Neuronal stem cell (in vitro differentiated cells): ENCODE measurements around the gene SMIM24.

Experiments
- DNase-seq: peaks from one replicate; pipeline ENCODE4 v3.0.0-alpha.2; 2013; ENCODE audit warnings: low spot score
- H2AFZ ChIP-seq: one replicate; pipeline ENCODE4 v1.6.1; 2013; ENCODE audit warnings: mild to moderate bottlenecking, low read length, inconsistent platforms
- H2AK5ac ChIP-seq: 2 replicates; pipeline ENCODE4 v1.6.1; 2013; ENCODE audit warnings: low read depth, mild to moderate bottlenecking, inconsistent platforms, low read length, moderate library complexity, mixed read lengths
- H2BK120ac ChIP-seq: 2 replicates; pipeline ENCODE4 v1.6.1; 2013; ENCODE audit warnings: low read depth, mild to moderate bottlenecking, inconsistent platforms, low read length, moderate library complexity, mixed read lengths
- H2BK12ac ChIP-seq: one replicate; pipeline ENCODE4 v1.6.1; 2013; ENCODE audit warnings: low read length, inconsistent platforms
- H2BK15ac ChIP-seq: 2 replicates; pipeline ENCODE4 v1.6.1; 2013; ENCODE audit warnings: mild to moderate bottlenecking, low read length, inconsistent platforms, mixed read lengths
- H2BK5ac ChIP-seq: one replicate; pipeline ENCODE4 v1.6.1; 2013; ENCODE audit warnings: inconsistent platforms, mild to moderate bottlenecking, low read length, moderate library complexity
- H3K14ac ChIP-seq: one replicate; pipeline ENCODE4 v1.6.1; 2013; ENCODE audit warnings: low read length, inconsistent platforms
- H3K18ac ChIP-seq: 2 replicates; pipeline ENCODE4 v1.6.1; 2013; ENCODE audit warnings: low read length, inconsistent platforms
- H3K23ac ChIP-seq: 2 replicates; pipeline ENCODE4 v1.6.1; 2013; ENCODE audit warnings: low read depth, mild to moderate bottlenecking, mixed read lengths, low read length, inconsistent platforms; ENCODE audit not compliant: poor library complexity
- H3K27ac ChIP-seq: replicated peaks from 3 replicates; pipeline ENCODE4 v1.5.1; 2013; ENCODE audit warnings: low read length, inconsistent platforms
- H3K27me3 ChIP-seq, 3 experiments: 2 replicates each; pipeline ENCODE4 v1.6.1; 2013; ENCODE audit warnings: low read length in 3 of 3, mild to moderate bottlenecking in 2 of 3, inconsistent platforms in 1 of 3, low read depth in 1 of 3, mixed read lengths in 1 of 3, moderate library complexity in 1 of 3; ENCODE audit not compliant: control insufficient read depth in 3 of 3, insufficient read depth in 3 of 3
- H3K36me3 ChIP-seq, 2 donors: replicated peaks in 1 of 2; 2 replicates each; pipeline ENCODE4 v1.6.1; 2013; ENCODE audit warnings: low read length in 2 of 2; ENCODE audit not compliant: control insufficient read depth in 2 of 2, insufficient read depth in 2 of 2
- H3K4ac ChIP-seq: 2 replicates; pipeline ENCODE4 v1.6.1; 2013; ENCODE audit warnings: inconsistent platforms, mild to moderate bottlenecking, low read length, moderate library complexity
- H3K4me1 ChIP-seq, 2 donors: 1 replicate in 1 of 2; 2 replicates in 1 of 2; pipeline ENCODE4 v1.6.1; 2013; ENCODE audit warnings: low read length in 2 of 2, low read depth in 1 of 2; ENCODE audit not compliant: control insufficient read depth in 2 of 2, insufficient read depth in 1 of 2
- H3K4me2 ChIP-seq: one replicate; pipeline ENCODE4 v1.6.1; 2013; ENCODE audit warnings: mild to moderate bottlenecking, low read length, inconsistent platforms; ENCODE audit not compliant: insufficient read depth, poor library complexity, severe bottlenecking
- H3K4me3 ChIP-seq, 2 donors: 2 replicates each; pipeline ENCODE4 v1.5.1; 2013; ENCODE audit warnings: low read length in 2 of 2, mild to moderate bottlenecking in 2 of 2, inconsistent platforms in 1 of 2, moderate library complexity in 1 of 2
- H3K79me1 ChIP-seq: one replicate; pipeline ENCODE4 v1.6.1; 2013; ENCODE audit warnings: low read depth, mild to moderate bottlenecking, inconsistent platforms, low read length, moderate library complexity
- H3K9ac ChIP-seq: one replicate; pipeline ENCODE4 v1.6.1; 2013; ENCODE audit warnings: mild to moderate bottlenecking, low read depth, low read length, inconsistent platforms; ENCODE audit not compliant: poor library complexity
- H3K9me3 ChIP-seq, 2 donors: replicated peaks in 1 of 2; 2 replicates each; pipeline versions ENCODE3 to v1.6.1; 2013; ENCODE audit warnings: low read length in 2 of 2, mild to moderate bottlenecking in 2 of 2, inconsistent platforms in 1 of 2, low read depth in 1 of 2, mixed read lengths in 1 of 2, moderate library complexity in 1 of 2; ENCODE audit not compliant: control insufficient read depth in 2 of 2, insufficient read depth in 1 of 2
- H4K8ac ChIP-seq: one replicate; pipeline ENCODE4 v1.6.1; 2013; ENCODE audit warnings: low read depth, mild to moderate bottlenecking, inconsistent platforms, low read length, moderate library complexity
- H4K91ac ChIP-seq: one replicate; pipeline ENCODE4 v1.6.1; 2013; ENCODE audit warnings: low read length, low read depth, mild to moderate bottlenecking, inconsistent platforms; ENCODE audit not compliant: poor library complexity
- WGBS, 2 donors: extraction: QIAGEN DNeasy Blood & Tissue Kit; methylation state at CpG; one replicate each; pipeline ENCODE4 v1.1.7; 2013; ENCODE audit warnings: missing lambda C conversion rate in 2 of 2, mixed read lengths in 1 of 2; ENCODE audit not compliant: insufficient read length in 2 of 2, insufficient replicate concordance in 1 of 2; ENCODE audit errors: extremely low coverage in 2 of 2; 5-methylcytosine and 5-hydroxymethylcytosine counted together

SMIM24 gene

DNA sequence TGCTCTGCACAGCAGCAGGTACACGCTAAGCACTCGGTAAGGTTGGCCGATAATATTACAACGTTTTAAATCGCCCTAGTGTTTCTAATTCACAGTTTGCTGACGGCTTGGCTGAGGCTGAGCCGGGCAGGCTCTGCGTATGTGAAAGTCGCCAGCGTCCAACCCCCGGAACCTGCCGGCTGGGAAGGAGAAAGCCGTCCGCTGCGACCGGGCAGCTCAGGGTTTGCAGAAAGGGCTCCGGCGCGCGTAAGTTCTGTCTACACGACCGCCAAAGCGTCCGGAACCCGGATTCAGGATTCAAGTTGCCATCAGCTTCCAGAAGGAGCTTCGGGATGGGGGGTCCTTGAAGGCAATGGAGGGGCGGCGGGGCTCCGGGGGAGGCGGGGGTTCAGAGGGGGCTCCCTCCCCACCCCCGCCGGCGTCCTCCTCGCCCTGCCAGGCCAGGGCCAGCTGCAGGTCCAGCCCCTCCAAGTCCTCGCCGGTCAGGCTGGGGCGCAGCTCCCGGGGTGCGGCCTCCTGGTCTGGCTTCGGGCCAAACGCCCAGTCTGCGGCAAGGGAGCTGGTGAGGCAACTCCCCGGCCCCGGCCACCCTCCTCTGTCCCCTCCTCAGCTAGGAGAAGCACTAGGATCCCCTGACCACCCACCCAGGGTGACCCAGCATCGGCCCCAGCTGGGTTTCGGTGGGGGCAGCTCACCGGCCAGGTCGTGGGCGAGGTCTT is 2.3 kb upstream of the SMIM24 start:
- no peak overlapping the region for H2AFZ ChIP-seq
- H3K14ac ChIP-seq = no peak overlapping the region
- peaks cover 2 to 6% of the 10 kb centered on the region in 2 donors for H3K4me1 ChIP-seq
- H3K79me1 ChIP-seq = no peaks in the 10 kb centered on the region
- H3K23ac ChIP-seq = peak overlapping the region; percentile 55
- no peak overlapping the region for H3K4ac ChIP-seq
- no peak overlapping the region for H2BK120ac ChIP-seq
- H3K9ac ChIP-seq = peak overlapping the region; percentile 21
- H2BK5ac ChIP-seq = no peak overlapping the region
- DNase-seq = no peak
- H3K36me3 ChIP-seq = no peaks in the 10 kb centered on the region
- WGBS, 2 donors = no CpG with 5 or more reads among the region's 49 CpGs
- peak overlapping the region; percentile 48 for H3K18ac ChIP-seq
- H4K91ac ChIP-seq = no peak overlapping the region
- H3K27ac ChIP-seq = no peak overlapping the region
- no peak overlapping the region for H3K4me3 ChIP-seq
- no peaks in the 10 kb centered on the region for H3K9me3 ChIP-seq
- peak overlapping the region; percentile 86 for H2AK5ac ChIP-seq
- no peak overlapping the region for H2BK12ac ChIP-seq
- H3K4me2 ChIP-seq = no peak overlapping the region
- H2BK15ac ChIP-seq = no peak overlapping the region
- peaks cover 0 to 30% (median 2%) of the 10 kb centered on the region in 3 experiments for H3K27me3 ChIP-seq
- H4K8ac ChIP-seq = peak overlapping the region; percentile 43

DNA sequence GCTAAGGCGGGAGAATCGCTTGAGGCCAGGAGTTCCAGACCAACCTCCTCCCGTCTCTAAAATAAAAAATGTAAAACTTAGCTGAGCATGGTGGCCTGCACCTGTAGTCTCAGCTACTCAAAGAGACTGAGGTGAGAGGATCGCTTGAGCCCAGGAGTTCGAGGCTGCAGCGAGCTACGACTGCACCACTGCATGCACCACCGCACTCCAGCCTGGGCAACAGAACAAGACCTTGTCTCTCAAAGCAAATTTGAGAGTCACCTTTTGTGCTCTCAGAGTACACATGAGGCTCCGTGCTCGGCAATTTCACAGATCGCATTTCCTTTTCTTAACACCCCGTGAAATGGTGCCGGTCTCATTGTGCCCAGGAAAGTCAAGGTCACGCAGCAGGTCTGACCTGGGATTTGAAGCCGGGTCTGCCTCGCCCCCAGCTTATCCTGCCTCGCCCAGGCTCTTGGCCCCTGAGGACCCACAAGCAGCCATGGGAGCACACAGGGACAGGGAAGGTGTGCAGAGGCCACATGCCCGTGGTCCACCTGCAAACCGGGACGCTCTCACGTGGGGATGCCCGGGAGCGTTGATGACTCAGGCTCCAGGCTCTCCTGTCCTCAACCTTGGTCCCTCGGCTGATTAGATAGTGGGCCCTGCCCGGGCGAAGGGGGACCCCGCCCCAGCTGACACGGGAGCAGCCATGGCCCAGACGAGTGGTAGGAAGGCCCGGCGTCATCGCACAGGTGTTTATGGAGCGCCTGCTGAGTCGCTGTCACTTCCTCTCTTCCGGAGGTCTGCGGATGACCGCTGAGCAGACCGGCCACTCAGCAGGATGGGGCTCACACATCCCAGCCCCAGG is 1.1 kb upstream of the SMIM24 start:
- Histone ChIP-seq H2BK120ac (no peak overlapping the region), H3K4me2 (no peak overlapping the region), H3K14ac (no peak overlapping the region), H2BK5ac (no peak overlapping the region), H3K79me1 (no peaks in the 10 kb centered on the region), H2BK15ac (no peak overlapping the region), H3K23ac (no peak overlapping the region), H2AFZ (no peak overlapping the region), H2BK12ac (no peak overlapping the region), H2AK5ac (peak overlapping the region; percentile 56), H3K4me3 (no peak overlapping the region), H3K9ac (no peak overlapping the region), H3K27ac (no peak overlapping the region), H3K18ac (peak overlapping the region; percentile 21), H3K27me3 (peaks cover 0 to 30% (median 2%) of the 10 kb centered on the region in 3 experiments), H3K4ac (no peak overlapping the region), H3K9me3 (no peaks in the 10 kb centered on the region), H3K36me3 (no peaks in the 10 kb centered on the region), H4K8ac (no peak overlapping the region), H3K4me1 (peaks cover 2 to 6% of the 10 kb centered on the region in 2 donors), H4K91ac (no peak overlapping the region)
- DNase-seq = no peak
- no CpG with 5 or more reads among the region's 38 CpGs for WGBS, 2 donors

DNA sequence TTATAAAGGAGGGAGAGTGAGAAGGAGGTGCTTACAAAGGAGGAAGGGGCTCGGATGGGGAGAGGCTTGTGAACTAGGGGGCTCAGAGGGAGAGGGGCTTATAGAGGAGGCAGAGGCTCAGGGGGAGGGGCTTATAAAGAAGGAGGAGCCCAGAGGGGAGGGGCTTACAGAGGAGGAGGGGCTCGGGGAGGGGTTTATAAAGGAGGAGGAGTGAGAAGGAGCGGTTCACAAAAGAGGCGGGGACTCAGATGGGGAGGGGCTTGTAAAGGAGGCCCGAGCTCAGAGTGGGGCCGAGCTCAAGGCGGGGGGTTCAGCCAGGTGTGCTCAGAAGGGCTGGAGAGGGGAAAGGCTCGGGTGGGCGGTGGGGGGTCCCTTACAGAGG is 500 bp downstream of the SMIM24 start:
- Histone ChIP-seq H2BK12ac (no peak overlapping the region), H3K18ac (no peak overlapping the region), H3K9me3 (no peaks in the 10 kb centered on the region), H3K79me1 (no peaks in the 10 kb centered on the region), H3K14ac (no peak overlapping the region), H2AFZ (no peak overlapping the region), H3K4me3 (no peak overlapping the region), H4K91ac (no peak overlapping the region), H3K4ac (no peak overlapping the region), H3K4me2 (no peak overlapping the region), H3K9ac (no peak overlapping the region), H3K23ac (no peak overlapping the region), H2BK5ac (no peak overlapping the region), H3K27ac (no peak overlapping the region), H2BK120ac (no peak overlapping the region), H2AK5ac (no peak overlapping the region), H3K27me3 (peaks cover 0 to 35% (median 4%) of the 10 kb centered on the region in 3 experiments), H3K36me3 (no peaks in the 10 kb centered on the region), H2BK15ac (no peak overlapping the region), H4K8ac (no peak overlapping the region), H3K4me1 (peaks cover 2 to 6% of the 10 kb centered on the region in 2 donors)
- no peak for DNase-seq
- no CpG with 5 or more reads among the region's 9 CpGs for WGBS, 2 donors

DNA sequence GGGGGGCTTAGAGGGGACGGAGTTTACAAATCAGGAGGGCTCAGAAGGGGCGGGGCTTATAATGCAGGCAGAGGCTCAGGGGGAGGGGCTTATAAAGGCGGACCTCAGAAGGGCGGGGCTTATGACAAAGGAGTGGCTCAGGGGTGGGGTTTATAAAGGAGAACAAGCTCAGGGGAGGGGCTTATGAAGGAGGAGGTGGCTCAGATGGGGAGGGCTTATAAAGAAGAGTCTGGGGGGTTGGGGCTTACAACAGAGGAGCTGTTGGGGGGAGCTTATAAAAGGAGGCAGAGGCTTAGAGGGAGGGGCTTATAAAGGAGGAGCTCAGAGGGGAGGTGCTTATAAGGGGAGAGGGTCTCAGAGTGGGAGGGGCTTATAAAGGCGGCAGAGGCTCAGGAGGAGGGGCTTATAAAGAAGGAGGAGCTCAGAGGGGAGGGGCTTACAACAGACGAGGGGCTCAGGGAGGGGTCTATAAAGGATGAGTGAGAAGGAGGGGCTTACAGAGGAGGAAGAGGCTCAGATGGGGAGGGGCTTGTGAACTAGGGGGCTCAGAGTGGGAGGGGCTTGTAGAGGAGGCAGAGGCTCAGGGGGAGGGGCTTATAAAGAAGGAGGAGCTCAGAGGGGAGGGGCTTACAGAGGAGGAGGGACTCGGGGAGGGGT is 1.0 kb downstream of the SMIM24 start:
- no peak overlapping the region for H3K4ac ChIP-seq
- H3K4me1 ChIP-seq = peaks cover 2 to 6% of the 10 kb centered on the region in 2 donors
- H3K36me3 ChIP-seq = no peaks in the 10 kb centered on the region
- no peak overlapping the region for H3K4me3 ChIP-seq
- DNase-seq = no peak
- no peak overlapping the region for H4K8ac ChIP-seq
- WGBS, 2 donors = no CpG with 5 or more reads among the region's 7 CpGs
- no peaks in the 10 kb centered on the region for H3K9me3 ChIP-seq
- H2BK5ac ChIP-seq = no peak overlapping the region
- H2BK120ac ChIP-seq = no peak overlapping the region
- no peak overlapping the region for H3K9ac ChIP-seq
- no peak overlapping the region for H2AFZ ChIP-seq
- no peak overlapping the region for H3K18ac ChIP-seq
- H3K4me2 ChIP-seq = no peak overlapping the region
- H2AK5ac ChIP-seq = no peak overlapping the region
- no peaks in the 10 kb centered on the region for H3K79me1 ChIP-seq
- no peak overlapping the region for H4K91ac ChIP-seq
- H2BK15ac ChIP-seq = no peak overlapping the region
- H3K23ac ChIP-seq = no peak overlapping the region
- peaks cover 0 to 36% (median 4%) of the 10 kb centered on the region in 3 experiments for H3K27me3 ChIP-seq
- no peak overlapping the region for H3K27ac ChIP-seq
- no peak overlapping the region for H3K14ac ChIP-seq
- H2BK12ac ChIP-seq = no peak overlapping the region
